ENCODE results near the gene CD2. TPM values are rescaled to one million over a fixed set of nuclear protein-coding genes. Genes with fewer than 3 reads are reported as not detected.

CD2 gene
- total RNA-seq, 1 donor from 2014 or later: 0.38 TPM

DNA sequence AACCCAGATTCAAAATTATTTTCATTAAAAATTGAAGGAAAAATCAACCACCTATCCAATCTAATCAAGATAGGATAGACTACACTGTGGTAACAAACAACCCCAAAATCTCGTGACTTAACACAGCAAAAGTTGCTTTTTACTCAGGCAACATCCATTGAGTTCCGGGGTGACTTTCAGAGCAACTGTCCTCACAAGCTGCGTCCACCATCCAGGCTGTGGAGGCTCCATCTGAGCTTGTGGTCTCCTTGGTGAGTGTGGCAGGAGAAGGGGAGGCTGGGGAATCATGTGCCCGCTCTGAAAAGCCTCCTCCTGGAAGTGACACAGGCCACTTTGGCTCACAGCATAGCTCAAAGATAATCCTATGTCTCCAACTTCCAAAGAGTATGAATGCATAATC, 52.4 kb downstream of the CD2 start:
- ATAC-seq (no peak), DNase-seq (ENCODE audit: missing footprints) (no peak)
- intact Hi-C loops (cut with DNase I): no loop called here

DNA sequence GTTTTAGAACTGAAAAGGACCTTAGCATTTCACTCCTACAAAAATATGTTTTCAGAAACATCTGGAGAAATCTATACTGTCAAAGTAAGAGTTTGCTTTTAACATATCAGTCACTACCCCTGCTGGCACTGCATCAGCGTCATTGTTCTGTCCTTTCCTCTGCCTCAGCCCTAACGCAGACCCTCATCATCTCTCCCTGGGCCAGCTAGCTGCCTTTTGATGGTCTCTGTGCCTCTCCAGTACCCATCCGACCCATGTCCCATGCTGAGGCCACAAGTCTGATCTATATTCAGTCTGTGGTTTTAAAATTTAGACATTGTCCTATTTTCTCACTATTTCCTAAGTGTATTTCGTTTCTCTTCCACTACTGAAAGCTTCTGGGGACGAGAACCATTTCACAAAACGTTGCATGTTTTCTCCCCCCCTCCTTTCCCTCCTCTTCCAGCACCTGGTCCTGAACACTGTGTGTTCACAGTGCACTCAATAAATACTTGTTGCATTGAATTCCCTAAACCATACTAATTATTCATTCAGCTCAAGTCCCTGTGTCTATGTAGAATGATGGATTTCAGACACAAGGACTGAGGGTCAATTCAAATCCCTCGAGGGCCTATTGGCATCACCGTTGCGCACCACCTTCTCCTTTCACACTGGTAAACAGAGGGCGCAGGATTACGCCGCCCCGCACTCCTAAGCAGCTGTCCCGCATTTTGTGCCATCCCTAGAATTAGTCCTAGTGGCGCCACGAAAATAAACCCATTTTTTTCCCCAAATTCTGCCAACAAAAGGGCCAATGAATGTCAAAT, 53.4 kb downstream of the CD2 start:
- no peak for ATAC-seq
- no peak for DNase-seq (ENCODE audit: missing footprints)
- intact Hi-C loops (cut with DNase I): no loop called here

DNA sequence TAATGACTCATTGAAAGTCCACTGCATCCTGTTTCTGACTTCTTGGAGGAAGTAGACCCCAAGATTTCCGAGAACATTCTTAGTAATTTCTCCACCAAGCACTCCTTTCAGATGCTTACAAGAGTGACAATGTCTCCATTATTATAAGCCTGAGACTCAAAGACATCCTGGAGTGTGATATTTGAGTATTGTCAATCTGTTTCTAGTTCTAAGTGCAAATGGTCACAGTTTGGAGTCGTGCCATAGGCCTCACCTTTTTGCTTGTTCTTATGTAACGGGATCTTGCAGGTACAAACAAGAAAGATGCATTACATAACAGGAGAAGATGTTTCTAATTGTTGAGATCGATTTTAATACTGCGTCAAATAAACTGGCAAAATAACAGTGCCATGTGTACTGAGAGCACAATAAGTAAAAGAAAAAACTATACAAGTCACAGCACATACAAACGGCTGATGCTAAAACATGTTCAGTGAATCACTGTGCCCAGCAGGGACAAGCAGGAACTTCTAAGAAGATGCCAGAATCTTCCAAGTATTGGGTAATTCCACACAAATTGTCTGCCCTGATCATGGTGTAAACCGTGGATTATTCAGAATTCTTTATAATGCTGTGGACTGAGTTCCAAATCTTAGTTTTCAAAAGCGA, 54.1 kb downstream of the CD2 start:
- no peak for ATAC-seq
- intact Hi-C loops (cut with DNase I): no loop called here
- no peak for DNase-seq (ENCODE audit: missing footprints)

DNA sequence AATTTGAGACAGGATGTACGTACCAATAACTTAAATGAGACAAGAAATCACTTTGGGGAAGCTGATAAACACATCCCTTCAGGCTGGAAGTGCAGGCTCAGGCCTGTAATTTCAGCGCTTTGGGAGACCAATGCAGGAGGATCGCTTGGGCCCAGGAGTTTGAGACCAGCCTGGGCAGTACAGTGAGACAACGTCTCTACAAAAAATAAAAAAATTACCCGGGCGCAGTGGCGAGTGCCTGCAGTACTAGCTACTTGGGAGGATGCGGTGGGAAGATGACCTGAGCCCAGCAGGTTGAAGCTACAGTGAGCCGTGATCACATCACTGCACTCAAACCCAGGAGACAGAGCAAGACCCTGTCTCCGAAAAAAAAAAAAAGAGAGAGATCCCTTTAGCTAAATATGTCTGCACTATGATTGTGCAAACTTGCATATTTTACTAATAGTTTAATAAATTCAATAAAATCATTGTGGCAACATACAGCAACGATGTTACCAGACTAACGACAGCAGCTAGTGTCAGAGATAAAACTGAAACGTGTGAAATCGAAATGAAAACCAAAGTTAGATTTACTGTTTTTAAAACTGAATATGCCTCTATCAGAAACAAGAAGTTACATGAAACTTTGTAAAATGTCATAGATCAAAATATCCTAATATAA, 54.7 kb downstream of the CD2 start:
- intact Hi-C loops (cut with DNase I): no loop called here
- ATAC-seq (no peak), DNase-seq (ENCODE audit: missing footprints) (no peak)

DNA sequence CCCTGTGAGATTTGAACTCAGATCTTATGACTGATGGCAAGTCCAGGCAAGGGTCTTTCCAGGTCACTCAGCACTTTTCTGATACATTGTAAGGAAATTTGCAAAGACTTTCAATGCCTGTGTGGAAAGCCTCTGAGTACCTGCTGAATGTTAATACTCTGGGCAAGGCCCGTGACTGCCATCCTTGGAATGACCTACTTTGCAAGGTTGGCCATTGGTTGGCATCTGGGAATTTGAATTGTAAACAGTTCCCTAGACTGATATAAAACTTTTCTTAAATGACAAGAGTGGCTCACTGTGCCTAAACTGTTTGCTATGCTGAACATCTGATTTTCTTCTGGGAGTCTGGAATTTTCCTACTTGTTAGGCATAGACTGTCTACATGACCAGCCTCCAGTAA, 57.1 kb downstream of the CD2 start:
- ATAC-seq: no peak
- intact Hi-C loops (cut with DNase I): no loop called here
- DNase-seq (ENCODE audit: missing footprints): no peak

DNA sequence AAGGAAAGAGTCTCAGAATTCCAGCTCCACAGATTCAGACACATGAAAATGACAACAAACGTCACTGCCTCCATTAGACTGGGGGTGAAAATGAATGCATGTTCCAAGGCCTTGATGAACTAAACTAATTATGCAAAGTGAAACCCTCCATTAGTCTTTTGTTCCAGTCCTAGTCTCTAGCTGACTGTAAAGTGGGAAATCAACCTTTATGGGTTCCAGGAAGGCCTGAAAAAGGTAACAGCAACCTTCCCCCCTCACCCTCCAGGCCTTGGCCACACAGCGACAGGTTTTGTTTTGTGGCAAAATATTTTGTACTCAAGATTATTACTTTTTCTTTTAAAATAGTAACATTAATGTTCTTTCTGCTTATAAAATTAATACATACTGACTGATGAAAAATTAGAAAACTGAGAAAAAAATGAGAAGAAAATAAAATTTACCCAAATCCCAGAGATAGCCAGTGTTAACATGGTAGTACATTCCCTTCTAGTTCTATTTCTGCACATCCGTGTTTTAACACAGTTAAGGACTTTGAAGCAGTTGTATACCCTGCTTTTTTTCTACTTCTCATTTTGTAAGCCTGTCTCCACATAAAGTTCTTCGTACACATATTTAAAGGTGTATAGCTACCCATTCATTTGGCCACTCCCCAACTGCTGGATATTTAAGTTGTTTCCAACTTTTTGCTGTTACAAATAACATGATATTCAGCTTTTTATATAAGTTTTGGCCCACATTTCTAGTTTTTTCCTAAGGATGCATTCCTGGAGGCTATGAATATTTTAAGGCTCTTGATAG, 60.9 kb downstream of the CD2 start:
- intact Hi-C loops (cut with DNase I): no loop called here
- DNase-seq (ENCODE audit: missing footprints) (no peak), ATAC-seq (no peak)

DNA sequence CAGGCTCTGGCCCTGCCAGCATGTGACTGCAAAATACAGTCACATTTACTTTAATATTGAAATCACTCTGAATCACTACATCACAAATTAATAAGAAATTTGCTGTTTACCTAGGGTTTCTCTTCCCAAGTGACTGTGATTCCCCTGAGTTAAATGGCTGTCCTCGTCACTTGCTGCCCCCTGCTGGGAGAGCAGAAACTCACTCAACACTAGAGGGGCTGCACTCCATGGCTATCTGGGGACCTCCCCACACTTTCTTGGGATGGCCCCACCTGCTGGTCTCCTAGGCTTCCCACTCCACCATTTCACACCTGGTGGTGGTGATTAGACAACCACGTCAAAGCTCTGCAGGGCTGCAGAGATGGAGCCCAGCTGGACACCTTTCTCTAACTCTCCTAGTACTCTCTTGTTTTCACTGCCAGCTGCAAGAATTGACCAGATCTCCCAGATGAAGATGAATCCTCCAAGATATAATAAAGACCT, 63.4 kb downstream of the CD2 start:
- intact Hi-C loops (cut with DNase I): no loop called here
- DNase-seq (ENCODE audit: missing footprints) (no peak), ATAC-seq (no peak)

Other genes with a start within 250 kb of the CD2 start
- gene CD58, start 183.4 kb upstream of the CD2 start, total RNA-seq: 30.1 TPM
- gene IGSF3, start 86.7 kb upstream of the CD2 start, total RNA-seq: 15.8 TPM
- 119 TPM for gene PTGFRN, start 155.5 kb downstream of the CD2 start, total RNA-seq
- gene CD101, start 247.3 kb downstream of the CD2 start, total RNA-seq: 0.38 TPM